GM18867 (cell line): ENCODE results near the gene PPM1E.
"Not testable (repeated sequence)": the region's sequence is repeated elsewhere in the genome, so short reads cannot be mapped to it uniquely, and the experiment has no call there.

Experiments used
- ATAC-seq: cut with Tn5 transposase; IDR thresholded peaks from one replicate; pipeline ENCODE4 v1.9.1; 2021; ENCODE audit warnings: mild to moderate bottlenecking, moderate library complexity; ENCODE audit not compliant: unreplicated experiment

PPM1E gene

DNA sequence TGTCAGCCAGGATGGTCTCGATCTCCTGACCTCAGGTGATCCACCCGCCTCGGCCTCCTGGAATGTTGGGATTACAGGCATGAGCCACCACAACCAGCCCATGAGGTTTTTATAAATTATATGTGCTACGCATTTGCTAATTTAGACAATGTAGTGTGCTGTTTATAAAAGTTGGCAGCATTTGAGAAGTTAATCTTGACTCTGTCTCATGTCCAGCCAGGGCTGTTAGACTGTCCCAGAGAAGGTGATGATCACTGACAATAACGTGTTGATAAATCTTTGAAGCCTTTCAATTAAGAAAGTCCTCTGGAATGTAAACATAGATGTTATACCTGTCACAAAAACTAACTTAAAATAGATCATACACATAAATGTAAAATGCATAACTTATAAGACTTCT is 82.0 kb downstream of the PPM1E start:
- ATAC-seq: no peak

DNA sequence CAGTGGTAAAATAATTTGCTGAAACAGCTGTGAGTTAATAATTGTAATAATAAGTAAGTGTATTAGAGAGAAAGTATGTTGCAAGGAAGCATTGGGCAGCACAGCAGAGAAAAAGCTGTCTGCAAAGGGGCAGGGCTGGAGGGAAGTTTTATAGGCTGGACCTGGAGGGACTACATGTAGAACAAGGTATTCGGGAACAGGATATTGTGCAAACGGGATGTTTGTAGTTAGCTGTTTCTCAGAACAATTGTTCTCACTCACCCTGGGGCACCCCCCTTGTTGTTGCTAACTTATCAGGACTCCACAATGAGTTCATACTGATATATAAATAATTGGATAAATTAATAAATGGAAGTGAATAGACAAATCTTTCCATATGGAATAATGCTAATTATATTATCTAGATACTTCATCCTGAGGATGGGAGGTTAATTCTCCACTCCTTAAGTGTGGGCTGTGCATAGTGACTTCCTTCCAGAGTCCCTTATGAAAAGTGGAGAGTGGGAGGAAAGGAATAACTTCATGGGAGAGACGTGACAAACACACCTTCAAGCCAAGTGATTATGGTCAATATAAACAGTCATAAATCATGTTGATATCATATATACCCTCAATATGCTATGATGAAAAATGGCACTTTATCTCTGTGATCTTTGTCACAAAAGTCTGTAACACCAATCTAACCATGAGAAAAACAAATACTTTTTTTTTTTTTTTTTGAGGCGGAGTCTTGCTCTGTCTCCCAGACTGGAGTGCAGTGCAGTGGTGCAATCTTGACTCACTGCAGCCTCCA is 85.4 kb downstream of the PPM1E start:
- ATAC-seq: no peak

DNA sequence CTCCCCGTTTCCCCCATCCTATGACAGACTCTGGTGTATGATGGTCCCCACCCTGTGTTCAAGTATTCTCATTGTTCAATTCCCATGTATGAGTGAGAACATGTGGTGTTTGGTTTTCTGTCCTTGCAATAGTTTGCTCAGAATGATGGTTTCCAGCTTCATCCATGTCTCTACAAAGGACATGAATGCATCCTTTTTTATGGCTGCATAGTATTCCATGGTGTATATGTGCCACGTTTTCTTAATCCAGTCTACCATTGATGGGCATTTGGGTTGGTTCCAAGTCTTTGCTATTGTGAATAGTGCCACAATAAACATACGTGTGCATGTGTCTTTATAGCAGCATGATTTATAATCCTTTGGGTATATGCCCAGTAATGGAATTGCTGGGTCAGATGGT is 90.8 kb downstream of the PPM1E start:
- not testable (repeated sequence) for ATAC-seq

GRCh38 chr17:58850106-58850505 is 94.5 kb downstream of the PPM1E start:
- not testable (repeated sequence) for ATAC-seq

- no peak for ATAC-seq
Observed at GRCh38 chr17:58865301-58865700, 109.6 kb downstream of the PPM1E start.

DNA sequence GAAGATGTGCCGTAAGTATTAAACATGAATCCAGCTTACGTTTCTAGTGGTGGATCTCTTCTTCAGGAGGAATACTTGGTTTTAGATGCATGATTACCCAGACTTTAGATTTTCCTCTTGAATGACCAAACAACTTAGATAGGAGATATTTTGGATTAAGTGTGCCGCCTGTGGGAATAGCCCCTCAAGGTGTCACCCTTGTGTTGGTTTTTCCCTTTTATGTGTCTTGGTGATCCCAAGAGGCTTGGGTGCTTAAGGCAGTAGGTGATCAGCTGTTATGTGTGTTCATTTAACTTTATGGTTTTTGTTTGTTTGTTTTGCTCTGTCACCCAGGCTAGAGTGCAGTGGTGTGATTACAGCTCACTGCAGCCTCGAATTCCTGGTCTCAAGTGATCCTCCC is 115.1 kb downstream of the PPM1E start:
- ATAC-seq: no peak

- ATAC-seq: no peak
Observed at GRCh38 chr17:58873926-58874325, 118.3 kb downstream of the PPM1E start.

DNA sequence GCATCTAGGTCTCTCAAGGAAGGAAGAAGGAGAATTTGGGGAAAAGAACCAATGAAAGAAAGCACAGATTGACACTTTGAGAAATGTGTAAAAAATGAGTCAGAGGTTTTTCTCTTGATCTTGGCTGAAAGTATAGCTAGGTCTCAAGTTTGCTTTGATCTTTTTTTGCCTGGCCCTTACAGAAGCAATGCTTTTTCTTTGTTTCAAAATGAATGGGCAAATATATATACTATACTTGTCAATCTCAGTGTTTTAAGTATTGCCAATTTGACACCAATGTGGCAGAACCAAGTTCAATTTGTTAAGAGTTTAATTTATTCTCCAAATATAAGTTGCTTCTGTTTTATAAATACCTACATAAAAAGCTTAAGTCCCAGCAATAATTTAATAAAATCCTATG is 119.6 kb downstream of the PPM1E start:
- no peak for ATAC-seq

DNA sequence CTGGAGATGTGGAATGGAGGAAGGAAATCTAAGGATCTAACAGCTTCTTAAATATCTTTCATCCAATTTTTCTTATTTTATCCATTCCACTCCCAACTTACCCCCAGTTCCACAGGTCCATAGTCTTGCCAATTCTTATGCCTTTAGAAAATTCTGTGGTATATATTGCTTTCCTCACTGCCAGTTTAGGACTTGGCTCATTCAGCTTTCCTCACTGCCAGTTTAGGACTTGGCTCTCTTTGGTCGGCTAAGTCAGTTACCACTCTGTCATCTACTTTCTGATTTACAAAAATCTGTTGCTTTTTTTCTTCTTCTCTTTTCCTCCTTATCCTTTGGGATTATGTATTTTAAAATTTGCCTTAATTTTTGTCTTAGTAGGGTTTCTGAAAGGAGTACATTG is 128.5 kb downstream of the PPM1E start:
- no peak for ATAC-seq

DNA sequence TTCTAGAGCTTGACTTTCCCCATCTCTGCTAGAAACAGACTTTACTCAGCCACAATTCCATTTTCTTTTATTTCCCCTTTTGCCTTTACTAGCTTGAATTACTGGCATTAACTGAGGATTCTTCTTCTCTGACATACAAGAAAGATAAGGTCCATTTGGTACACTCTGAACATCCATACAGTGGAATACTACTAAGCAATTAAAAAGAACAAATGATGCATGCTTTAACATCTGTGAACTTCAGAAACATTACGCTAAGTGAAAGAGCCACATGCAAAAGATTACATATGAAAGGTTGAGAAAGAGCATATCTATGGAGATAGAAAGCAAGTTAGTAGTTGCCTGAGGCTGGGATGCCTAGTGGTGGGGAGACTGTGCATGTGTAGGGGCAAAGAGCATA is 130.9 kb downstream of the PPM1E start:
- ATAC-seq: no peak

DNA sequence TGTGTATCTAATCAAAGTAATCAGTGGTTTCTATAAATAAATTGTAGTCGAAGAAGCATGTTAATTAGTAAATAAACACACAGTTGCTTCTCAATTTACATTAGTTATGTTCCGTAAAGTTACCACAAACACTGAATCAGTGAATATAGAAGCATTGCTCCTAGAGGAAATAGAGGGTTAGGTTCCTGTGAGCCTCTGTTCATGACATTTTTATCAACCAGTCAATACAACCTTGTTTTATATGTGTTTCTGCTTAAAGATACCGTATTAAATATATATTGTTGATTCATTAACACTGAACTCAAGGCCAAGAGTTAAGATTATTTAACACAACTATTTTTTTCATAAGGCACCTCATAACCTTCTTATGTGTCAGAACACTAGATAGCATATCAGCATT is 134.3 kb downstream of the PPM1E start:
- no peak for ATAC-seq

DNA sequence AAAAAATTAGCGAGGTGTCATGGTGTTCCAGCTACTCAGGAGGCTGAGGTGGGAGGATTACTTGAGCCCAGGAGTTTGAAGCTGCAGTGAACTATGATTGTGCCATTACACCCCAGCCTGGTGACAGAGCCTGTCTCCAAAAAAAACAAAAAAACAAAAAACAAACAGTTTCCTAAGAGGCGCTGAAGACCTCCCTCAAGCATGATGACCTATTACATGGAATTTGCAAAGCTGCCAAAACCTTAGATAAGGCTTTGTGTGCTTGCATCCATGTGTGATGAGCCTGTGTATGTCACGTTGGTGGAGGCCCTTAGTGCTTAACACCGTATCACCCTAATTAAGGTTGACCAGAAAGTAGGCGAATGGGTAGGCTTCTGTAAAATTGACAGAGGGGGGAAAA is 143.5 kb downstream of the PPM1E start:
- no peak for ATAC-seq

GRCh38 chr17:58902322-58902721 is 146.7 kb downstream of the PPM1E start:
- no peak for ATAC-seq

GRCh38 chr17:58911741-58912343 is 156.2 kb downstream of the PPM1E start:
- no peak for ATAC-seq

- no peak for ATAC-seq
Observed at GRCh38 chr17:58913552-58913951, 157.9 kb downstream of the PPM1E start.

DNA sequence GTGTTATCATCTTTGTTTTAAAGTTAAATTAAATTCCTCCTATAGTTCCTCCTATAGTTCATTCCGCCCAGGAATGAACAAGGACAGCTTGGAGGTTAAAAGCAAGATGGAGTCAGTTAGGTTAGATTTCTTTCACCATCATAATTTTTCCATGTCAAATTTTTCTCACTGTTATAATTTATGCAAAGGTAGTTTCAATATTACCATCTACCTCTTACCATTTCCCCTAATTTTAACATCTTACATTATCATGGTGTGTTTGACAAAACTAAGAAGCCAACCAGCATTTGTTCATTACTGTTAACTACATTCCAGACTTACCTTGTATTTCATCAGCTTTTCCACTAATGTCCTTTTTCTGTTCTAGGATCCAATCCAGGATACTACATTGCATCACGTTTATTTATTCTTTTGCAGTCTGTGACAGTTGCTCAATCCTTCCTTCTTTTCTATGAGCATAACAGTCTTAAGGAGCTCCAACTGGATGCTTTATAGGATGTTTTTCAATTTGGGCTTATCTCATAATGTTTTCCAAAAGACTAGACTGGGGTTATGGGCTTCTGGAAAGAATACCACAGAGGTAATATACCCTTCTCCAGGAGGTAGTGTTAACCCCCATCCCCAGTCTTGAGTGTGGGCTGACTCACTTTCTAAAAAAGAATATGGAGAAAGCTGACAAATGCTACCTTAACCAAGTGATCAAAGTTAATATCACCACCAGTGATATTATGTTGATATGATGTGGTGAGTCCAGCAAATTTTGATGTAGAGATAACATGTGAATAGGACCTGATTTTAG is 158.5 kb downstream of the PPM1E start:
- no peak for ATAC-seq

- ATAC-seq: no peak
Observed at GRCh38 chr17:58917228-58917627, 161.6 kb downstream of the PPM1E start.

- no peak for ATAC-seq
Observed at GRCh38 chr17:58918072-58918471, 162.4 kb downstream of the PPM1E start.

DNA sequence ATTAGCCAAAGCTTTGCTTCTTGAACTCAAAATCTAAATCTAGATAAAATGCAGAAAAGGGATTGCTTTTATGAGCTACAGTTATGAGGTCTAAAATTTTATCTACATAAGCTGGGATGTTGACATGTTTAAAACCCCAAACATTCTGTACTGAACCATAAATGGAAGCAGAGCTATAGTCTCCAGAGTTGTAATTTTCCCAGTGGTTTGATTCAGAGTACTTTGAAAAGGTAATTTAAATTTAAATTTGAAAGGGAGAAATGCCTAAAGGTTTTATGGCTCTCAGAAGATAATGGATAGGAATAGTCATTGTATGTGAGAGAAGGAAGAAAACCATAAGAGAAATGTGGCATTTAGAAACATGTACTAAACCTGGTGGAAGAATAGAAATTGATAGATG is 163.2 kb downstream of the PPM1E start:
- no peak for ATAC-seq

DNA sequence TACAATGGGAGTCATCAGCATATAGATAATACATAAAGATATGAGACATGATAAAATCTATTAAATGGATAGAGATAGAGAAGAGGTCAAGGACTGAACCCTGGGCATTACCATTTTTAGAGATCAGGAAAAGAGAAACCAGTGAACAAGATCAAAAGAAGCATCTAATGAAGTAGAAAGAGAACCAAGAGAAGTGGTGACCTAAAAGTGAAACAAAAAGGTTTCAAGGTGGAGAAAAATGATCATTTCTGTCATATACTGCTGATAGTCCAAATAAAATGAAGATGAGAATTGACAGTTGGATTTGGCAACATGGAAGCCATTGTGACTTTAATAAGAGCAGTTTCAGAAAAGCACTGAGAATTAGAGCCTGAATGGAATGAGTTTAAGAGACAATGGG is 165.1 kb downstream of the PPM1E start:
- ATAC-seq: no peak

GRCh38 chr17:58932956-58933355 is 177.3 kb downstream of the PPM1E start:
- ATAC-seq: no peak

DNA sequence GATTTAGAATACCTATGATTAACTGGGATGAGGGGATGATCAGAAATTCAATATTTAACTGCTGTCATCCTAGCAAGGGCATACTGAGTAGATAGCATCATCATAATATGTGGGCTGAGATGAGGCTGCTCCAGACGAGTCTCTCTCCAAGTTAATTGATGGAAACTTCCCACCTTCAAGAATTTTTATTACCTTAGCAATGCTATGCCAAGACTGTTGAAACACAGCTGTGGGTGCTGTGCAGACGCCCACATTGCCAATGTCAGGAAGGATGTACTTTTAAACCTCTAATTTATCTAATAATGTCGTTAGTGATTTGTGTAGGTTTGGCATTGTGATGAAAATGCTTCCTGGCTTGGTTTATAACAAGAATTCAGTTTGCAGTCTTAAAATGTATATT is 180.6 kb downstream of the PPM1E start:
- ATAC-seq: no peak
